GM12875 (cell line): ENCODE measurements around the gene RPS21.

Source experiments
- H3K4me3 ChIP-seq: one replicate; pipeline ENCODE4 v1.5.1; 2011; ENCODE audit warnings: low read depth, low read length, control low read depth
- CTCF ChIP-seq: IDR thresholded peaks from 2 replicates; pipeline ENCODE4 v1.5.1; 2011; ENCODE audit warnings: low read depth, mild to moderate bottlenecking, control low read depth, inconsistent platforms, low read length, moderate library complexity, borderline replicate concordance; ENCODE audit not compliant: insufficient read depth

The RPS21 gene

GRCh38 chr20:62344782-62345181 lies 42.1 kb upstream of the RPS21 start:
- no peak overlapping the region for H3K4me3 ChIP-seq
- TF ChIP-seq CTCF: no peak

DNA sequence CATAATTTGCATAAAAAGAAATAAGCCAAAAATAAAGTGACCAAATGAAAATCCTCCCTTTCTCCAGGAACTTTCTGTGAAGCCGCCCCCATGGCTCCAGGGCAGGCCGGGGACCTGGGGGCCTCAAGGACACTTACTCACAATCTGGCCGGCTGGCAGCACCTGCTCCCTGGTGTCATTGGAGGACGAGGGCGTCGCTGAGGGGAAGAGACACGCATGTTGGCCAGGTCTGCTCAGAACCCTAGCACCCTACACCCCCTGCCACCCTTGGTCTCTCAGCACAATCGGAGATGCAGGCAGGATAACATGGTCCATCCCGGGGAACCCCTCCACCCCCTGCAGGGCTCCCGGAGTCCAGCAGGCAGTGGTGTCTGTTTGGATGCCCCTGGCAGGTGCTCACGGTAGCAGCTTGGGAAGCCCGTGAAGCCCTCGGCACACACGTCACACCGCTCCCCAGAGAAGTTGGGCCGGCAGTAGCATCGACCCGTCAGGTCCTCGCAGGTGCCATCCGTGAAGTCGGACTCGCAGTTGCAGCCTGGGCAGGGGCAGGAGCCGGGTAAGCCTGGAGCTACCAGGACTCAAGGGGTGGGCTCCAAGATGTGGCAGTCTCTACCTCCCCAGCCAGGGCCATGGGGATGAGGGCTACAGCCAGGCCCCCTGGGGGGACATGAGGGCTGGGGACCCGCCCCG lies 41.1 kb upstream of the RPS21 start:
- no peak overlapping the region for H3K4me3 ChIP-seq
- TF ChIP-seq CTCF: no peak

GRCh38 chr20:62346398-62347150 lies 40.3 kb upstream of the RPS21 start:
- H3K4me3 ChIP-seq: no peak overlapping the region
- no peak for TF ChIP-seq CTCF

- no peak overlapping the region for H3K4me3 ChIP-seq
- TF ChIP-seq CTCF: no peak
Measured at GRCh38 chr20:62347151-62347404, 39.8 kb upstream of the RPS21 start.

GRCh38 chr20:62347445-62347844 lies 39.5 kb upstream of the RPS21 start:
- TF ChIP-seq CTCF: no peak

DNA sequence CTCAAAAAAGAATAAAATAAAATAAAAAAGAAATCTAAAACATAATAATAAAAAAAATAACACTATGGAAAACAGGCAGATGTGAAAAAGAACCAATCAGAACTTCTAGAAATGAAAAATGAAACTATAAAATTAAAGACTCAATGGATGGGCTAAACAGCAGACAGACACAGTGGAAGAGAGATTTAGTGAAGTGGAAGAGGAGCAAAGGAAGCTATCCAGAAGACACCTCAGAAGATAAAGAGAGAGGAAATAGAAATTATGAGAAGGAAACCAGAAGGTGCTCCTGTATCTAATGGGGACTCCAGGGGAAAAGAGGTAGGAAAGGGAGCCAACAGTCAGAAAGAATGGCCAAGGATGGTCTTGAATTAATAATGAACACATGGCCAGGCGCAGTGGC lies 38.3 kb upstream of the RPS21 start:
- no peak for TF ChIP-seq CTCF
- H3K4me3 ChIP-seq: no peak overlapping the region

More at GRCh38 chr20:62347445-62347844, 39.5 kb upstream of the RPS21 start:
- no peak overlapping the region for H3K4me3 ChIP-seq

- TF ChIP-seq CTCF: no peak
Measured at GRCh38 chr20:62349556-62350097, 37.3 kb upstream of the RPS21 start.

More at GRCh38 chr20:62349556-62350097, 37.3 kb upstream of the RPS21 start:
- H3K4me3 ChIP-seq: no peak overlapping the region
